ENCODE results near the gene NTRK2. TPM values are rescaled to one million over a fixed set of nuclear protein-coding genes. Genes with fewer than 3 reads are reported as not detected.

NTRK2 gene
- total and polyA plus RNA-seq, 2 experiments from 2014 or later, result 0.03 TPM; not detected in 1

GRCh38 chr9:84991514-84991870 is 322.0 kb downstream of the NTRK2 start:
- no peaks in the 10 kb centered on the region for H3K4me1 ChIP-seq (ENCODE audit: insufficient read depth)
- TF ChIP-seq ZNF114 (CRISPR knock-in tag; IDR thresholded peaks at IDR 0.05) (no peak), NANOG (IDR thresholded peaks at IDR 0.05; ENCODE audit: borderline replicate concordance) (no peak), CTCF (conservative IDR thresholded peaks at IDR 0.05; ENCODE audit: low read depth in 2 of 2) (no peak), ZNF462 (CRISPR knock-in tag; IDR thresholded peaks at IDR 0.05) (no peak), POLR2AphosphoS5 (IDR thresholded peaks at IDR 0.05; ENCODE audit: low read depth) (no peak), EZH2phosphoT487 (IDR thresholded peaks at IDR 0.05; ENCODE audit: unreplicated experiment) (no peak), EZH2 (IDR thresholded peaks at IDR 0.05; ENCODE audit: low read depth, unreplicated experiment) (no peak), CREB1 (CRISPR knock-in tag; IDR thresholded peaks at IDR 0.05; ENCODE audit: low read depth) (no peak), ETS1 (IDR thresholded peaks at IDR 0.05) (no peak), JUNB (IDR thresholded peaks at IDR 0.05; ENCODE audit: unreplicated experiment) (no peak), ZNF331 (CRISPR knock-in tag; IDR thresholded peaks at IDR 0.05; ENCODE audit: low read depth) (no peak), STAT1 (IDR thresholded peaks at IDR 0.05; ENCODE audit: unreplicated experiment) (no peak), REST (IDR thresholded peaks at IDR 0.05; ENCODE audit: unreplicated experiment) (no peak)
- Mint-ChIP-seq H3K27me3 (ENCODE audit: insufficient read depth, low read depth, poor library complexity) (peaks cover 2% of the 10 kb centered on the region), H3K4me1 (no peaks in the 10 kb centered on the region), H3K27ac (no peak overlapping the region), H3K4me3 (no peak overlapping the region), H3K36me3 (ENCODE audit: low read depth) (no peaks in the 10 kb centered on the region), H3K9me3 (no peaks in the 10 kb centered on the region)
- no peaks in the 10 kb centered on the region for H3K79me2 ChIP-seq (replicated peaks; ENCODE audit: insufficient read depth)
- H3K4me2 ChIP-seq, result no peak overlapping the region
- H4K20me1 ChIP-seq (replicated peaks; ENCODE audit: insufficient read depth), result no peaks in the 10 kb centered on the region
- DNase-seq (ENCODE audit: low spot score) (no peak), ATAC-seq (no peak)
- H3F3A ChIP-seq (replicated peaks; ENCODE audit: low read depth), result no peaks in the 10 kb centered on the region
- no peak overlapping the region for H2AFZ ChIP-seq
- H3K4me3 ChIP-seq, result no peak overlapping the region
- no peak overlapping the region for H3K27ac ChIP-seq (ENCODE audit: low read depth)
- no peaks in the 10 kb centered on the region for H3K36me3 ChIP-seq (ENCODE audit: insufficient read depth)
- no peaks in the 10 kb centered on the region for H3K27me3 ChIP-seq (ENCODE audit: insufficient read depth)
- H3K9me2 ChIP-seq (ENCODE audit: insufficient read depth), result no peaks in the 10 kb centered on the region

Measured in GM23338 (cell line).